B cell (primary cell): ENCODE data around the gene CLSTN2. TPM values are rescaled to one million over a fixed set of nuclear protein-coding genes. Genes with fewer than 3 reads are reported as not detected.

Experiments used
- ATAC-seq: fragments of 200-7000 bp; cut with Tn5 transposase; one replicate; pipeline ENCODE4 v1.10.0; 2021; ENCODE audit warnings: low read depth, mild to moderate bottlenecking, moderate number of reproducible peaks, moderate library complexity
- CTCF ChIA-PET: fragments of 350-600 bp; sonication (Branson Sonifier 250); formaldehyde crosslinking; loops from one replicate; lab custom pipeline; 2021; ENCODE audit warnings: antibody characterized with exemption, inconsistent platforms; lab: Charles Lee
- POLR2A ChIA-PET: fragments of 350-600 bp; sonication (Branson Sonifier 250); formaldehyde crosslinking; loops from one replicate; lab custom pipeline; 2021; ENCODE audit warnings: antibody characterized with exemption; lab: Charles Lee
- DNase-seq: peaks from one replicate; pipeline ENCODE4 v3.0.0; 2013
- H2AFZ ChIP-seq: 2 replicates; pipeline ENCODE4 v1.6.1; 2012; ENCODE audit warnings: mild to moderate bottlenecking, low read depth, low read length; ENCODE audit not compliant: insufficient read depth, poor library complexity, severe bottlenecking
- H3K27ac ChIP-seq, 2 donors: 1 replicate in 1 of 2; 2 replicates in 1 of 2; pipeline ENCODE4 v1.5.1; 2012 to 2013; ENCODE audit warnings: low read length in 2 of 2, mild to moderate bottlenecking in 2 of 2, moderate library complexity in 1 of 2
- H3K27me3 ChIP-seq, 4 experiments: fragments of 200-600 bp in 1 of 4; sonication (generic) in 1 of 4; replicated peaks in 1 of 4; 1 replicate in 2 of 4; 2 replicates in 2 of 4; pipeline versions ENCODE4 v1.6.1 to v1.7.0; 2013 to 2016; ENCODE audit warnings: low read length in 3 of 4, mild to moderate bottlenecking in 2 of 4, mixed read lengths in 1 of 4, moderate library complexity in 1 of 4; ENCODE audit not compliant: insufficient read depth in 4 of 4, control insufficient read depth in 3 of 4; ENCODE audit errors: control extremely low read depth in 1 of 4
- H3K36me3 ChIP-seq, 2 experiments: replicated peaks in 1 of 2; 1 replicate in 1 of 2; 2 replicates in 1 of 2; pipeline versions ENCODE4 v1.6.1 to v1.7.1; 2013; ENCODE audit warnings: low read length in 1 of 2; ENCODE audit not compliant: insufficient read depth in 2 of 2, control insufficient read depth in 1 of 2; ENCODE audit errors: control extremely low read depth in 1 of 2, extremely low read depth in 1 of 2
- H3K4me1 ChIP-seq, 2 donors: fragments of 200-600 bp in 1 of 2; sonication (generic) in 1 of 2; 1 replicate in 1 of 2; 2 replicates in 1 of 2; pipeline versions ENCODE4 v1.5.1 to v1.6.1; 2013 to 2017; ENCODE audit warnings: low read length in 2 of 2; ENCODE audit not compliant: control insufficient read depth in 2 of 2, insufficient read depth in 2 of 2
- H3K4me2 ChIP-seq: replicated peaks from 2 replicates; pipeline ENCODE3; 2012; ENCODE audit warnings: mild to moderate bottlenecking, low read depth, low read length; ENCODE audit not compliant: poor library complexity, severe bottlenecking
- H3K4me3 ChIP-seq, 5 experiments: fragments of 200-600 bp in 1 of 5; sonication (generic) in 1 of 5; 1 replicate in 3 of 5; 2 replicates in 2 of 5; pipeline versions ENCODE4 v1.5.1 to v1.7.0; 2011 to 2016; ENCODE audit warnings: low read length in 4 of 5, mild to moderate bottlenecking in 4 of 5, low read depth in 2 of 5, control low read depth in 1 of 5, moderate library complexity in 1 of 5; ENCODE audit not compliant: insufficient read depth in 1 of 5; ENCODE audit errors: control extremely low read depth in 1 of 5, extremely low read depth in 1 of 5
- H3K79me2 ChIP-seq: fragments of 200-600 bp; sonication (generic); one replicate; pipeline ENCODE4 v1.6.0; 2016; ENCODE audit warnings: low read length; ENCODE audit not compliant: control insufficient read depth, insufficient read depth
- H3K9ac ChIP-seq: fragments of 200-600 bp; sonication (generic); 2 replicates; pipeline ENCODE4 v1.6.1; 2017; ENCODE audit warnings: mild to moderate bottlenecking, low read length, moderate library complexity
- H3K9me3 ChIP-seq, 3 donors: one replicate each; pipeline versions ENCODE4 v1.6.1 to v1.7.1; 2013; ENCODE audit warnings: low read length in 2 of 3; ENCODE audit not compliant: control insufficient read depth in 2 of 3, insufficient read depth in 1 of 3; ENCODE audit errors: control extremely low read depth in 1 of 3
- H4K20me1 ChIP-seq: 2 replicates; pipeline ENCODE4 v1.6.0; 2012; ENCODE audit warnings: mild to moderate bottlenecking, low read length; ENCODE audit not compliant: insufficient read depth, control insufficient read depth, poor library complexity, severe bottlenecking
- H3K27ac Mint-ChIP-seq: one replicate; pipeline ENCODE4 v1.8.0; 2021; ENCODE audit warnings: mixed read lengths
- H3K27me3 Mint-ChIP-seq: one replicate; pipeline ENCODE4 v1.8.0; 2021; ENCODE audit warnings: mixed read lengths
- H3K4me1 Mint-ChIP-seq: one replicate; pipeline ENCODE4 v1.8.0; 2021; ENCODE audit warnings: mixed read lengths
- H3K4me3 Mint-ChIP-seq: one replicate; pipeline ENCODE4 v1.8.0; 2021; ENCODE audit warnings: mixed read lengths
- H3K9me3 Mint-ChIP-seq: one replicate; pipeline ENCODE4 v1.8.0; 2022; ENCODE audit warnings: mixed read lengths; ENCODE audit not compliant: insufficient read depth
- CTCF ChIP-seq: fragments of 200-600 bp; IDR thresholded peaks from one replicate; pipeline ENCODE4 v1.8.0; 2022; ENCODE audit warnings: antibody characterized with exemption, mild to moderate bottlenecking
- EZH2 ChIP-seq: IDR thresholded peaks from 2 replicates; pipeline ENCODE4 v1.6.1; 2012; ENCODE audit warnings: borderline replicate concordance, low read depth, mild to moderate bottlenecking, moderate library complexity, low read length; ENCODE audit not compliant: insufficient read depth, poor library complexity, severe bottlenecking
- WGBS: methylation state at CpG from one replicate; pipeline ENCODE4 v1.1.5; 2013; ENCODE audit warnings: missing lambda C conversion rate; ENCODE audit not compliant: insufficient coverage; 5-methylcytosine and 5-hydroxymethylcytosine counted together
- intact Hi-C: fragments of 100-400 bp; cut with micrococcal nuclease; formaldehyde crosslinking; loops from one replicate; pipeline ENCODE4 v1.10.0; 2022
- polyA plus RNA-seq: library from polyadenylated mRNA; depleted of rRNA; stranded (reverse); fragments of >200 nt; gene quantifications from 2 replicates; pipeline ENCODE4 v1.2.3, GENCODE V29; 2012
- total RNA-seq, 2 donors: library from RNA; stranded (reverse); fragments of 120-200 nt in 1 of 2; gene quantifications; 1 replicate in 1 of 2; 2 replicates in 1 of 2; pipeline versions ENCODE4 v1.2.3 to v1.2.4, GENCODE V29; 2013 to 2022

Gene CLSTN2
- total and polyA plus RNA-seq, 2 donors (not counting 1 experiment from before 2014, with no cell fraction given) = not detected

GRCh38 chr3:140223197-140223596 lies 288.2 kb downstream of the CLSTN2 start:
- Histone ChIP-seq H3K4me3 (no peak overlapping the region), H3K27me3 (no peaks in the 10 kb centered on the region), H3K4me1 (no peaks in the 10 kb centered on the region), H2AFZ (no peak overlapping the region), H3K9ac (no peak overlapping the region), H3K79me2 (no peaks in the 10 kb centered on the region), H3K36me3 (no peaks in the 10 kb centered on the region), H3K4me2 (no peak overlapping the region), H3K27ac (no peak overlapping the region), H3K9me3 (peaks cover 0 to 7% (median 0%) of the 10 kb centered on the region in 3 donors), H4K20me1 (no peaks in the 10 kb centered on the region)
- H3K4me1 Mint-ChIP-seq = no peaks in the 10 kb centered on the region
- 56% methylated on average over 3 of the region's 4 CpGs for WGBS
- TF ChIP-seq CTCF (no peak), EZH2 (no peak)
- H3K27ac Mint-ChIP-seq = no peak overlapping the region
- peaks cover 3% of the 10 kb centered on the region for H3K9me3 Mint-ChIP-seq
- H3K4me3 Mint-ChIP-seq = no peak overlapping the region
- ChIA-PET CTCF (no interaction called here), POLR2A (no interaction called here)
- intact Hi-C loops = no loop called here
- peaks cover 4% of the 10 kb centered on the region for H3K27me3 Mint-ChIP-seq
- DNase-seq (no peak), ATAC-seq (no peak)

DNA sequence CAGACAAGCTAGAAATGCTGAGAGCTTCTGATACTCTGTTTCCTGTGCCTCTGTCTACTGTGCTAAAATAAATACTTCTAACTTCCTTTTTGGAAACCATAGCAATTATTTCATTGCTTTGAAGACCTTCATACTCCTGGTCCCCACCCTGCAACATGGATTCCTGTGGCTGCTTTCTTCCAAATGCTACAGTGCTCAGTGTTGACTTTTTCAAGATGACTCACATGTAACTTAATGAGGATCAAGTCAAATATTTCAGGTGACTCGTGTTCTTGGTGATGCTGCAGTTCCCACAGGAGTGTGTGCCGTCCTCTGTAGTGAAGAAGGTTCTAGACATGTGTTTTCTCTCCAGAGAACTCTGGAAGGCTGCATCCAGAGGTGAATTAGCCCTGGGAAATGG lies 288.6 kb downstream of the CLSTN2 start:
- Histone ChIP-seq H3K36me3 (no peaks in the 10 kb centered on the region), H4K20me1 (no peaks in the 10 kb centered on the region), H3K27ac (no peak overlapping the region), H3K4me2 (no peak overlapping the region), H3K79me2 (no peaks in the 10 kb centered on the region), H2AFZ (no peak overlapping the region), H3K4me3 (no peak overlapping the region), H3K9me3 (peaks cover 0 to 7% (median 0%) of the 10 kb centered on the region in 3 donors), H3K27me3 (no peaks in the 10 kb centered on the region), H3K9ac (no peak overlapping the region), H3K4me1 (no peaks in the 10 kb centered on the region)
- H3K9me3 Mint-ChIP-seq = peaks cover 4% of the 10 kb centered on the region
- ChIA-PET CTCF (no interaction called here), POLR2A (no interaction called here)
- DNase-seq (no peak), ATAC-seq (no peak)
- 100% methylated on average over 2 of the region's 2 CpGs for WGBS
- no peaks in the 10 kb centered on the region for H3K4me1 Mint-ChIP-seq
- H3K27me3 Mint-ChIP-seq = peaks cover 2% of the 10 kb centered on the region
- no peak for TF ChIP-seq EZH2
- no peak for TF ChIP-seq CTCF
- intact Hi-C loops = no loop called here
- H3K27ac Mint-ChIP-seq = no peak overlapping the region
- no peak overlapping the region for H3K4me3 Mint-ChIP-seq
